ENCODE measurements around the gene TSPAN15.

The TSPAN15 gene

DNA sequence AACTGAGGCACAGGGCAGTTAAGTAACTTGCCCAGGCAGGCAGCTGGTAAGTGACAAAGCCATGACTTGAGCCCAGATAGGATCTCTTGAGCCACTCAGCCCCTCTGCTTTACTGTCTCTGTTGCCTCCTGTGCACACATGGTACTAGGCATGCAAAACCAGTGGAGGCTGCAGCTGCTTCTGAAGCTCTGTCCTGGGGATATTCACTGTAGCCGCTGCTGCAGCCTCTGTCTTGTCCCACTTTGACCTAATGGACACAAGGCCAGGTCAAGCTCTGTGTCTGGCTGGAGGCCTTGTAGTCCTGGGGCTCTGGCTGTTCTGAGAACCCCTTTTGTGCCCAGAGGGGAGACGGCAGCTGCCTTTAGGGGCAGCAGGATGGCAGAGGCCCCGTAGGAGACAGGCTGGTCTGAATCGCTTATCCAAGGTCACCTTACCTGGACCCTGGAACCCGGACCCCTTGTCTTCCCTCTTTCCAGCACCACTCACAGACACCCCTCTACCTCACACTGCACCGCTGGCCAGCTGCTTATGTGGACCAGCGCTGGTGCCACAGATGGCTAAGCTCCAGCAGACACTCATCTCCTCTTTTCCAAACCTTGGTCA is 57.6 kb downstream of the TSPAN15 start:
- no peak overlapping the region for H3K27ac ChIP-seq (ENCODE audit: extremely low read depth, low read depth, low read length)
- no peaks in the 10 kb centered on the region for H3K9me3 ChIP-seq (ENCODE audit: control insufficient read depth, insufficient read depth, low read depth, low read length)
- H3K36me3 ChIP-seq (ENCODE audit: control insufficient read depth in 2 of 2, insufficient read depth in 1 of 2, low read length in 2 of 2), result no peaks in the 10 kb centered on the region
- TF ChIP-seq ZNF266 (tag by site-specific recombination; IDR thresholded peaks at IDR 0.05; ENCODE audit: low read depth) (no peak), ZNF248 (tag by site-specific recombination; IDR thresholded peaks at IDR 0.05) (no peak)
- no peaks in the 10 kb centered on the region for H3K4me1 ChIP-seq (ENCODE audit: control insufficient read depth, insufficient read depth, low read length)
- POLR2A ChIA-PET, result no interaction called here
- CTCF ChIA-PET, result interaction anchor here (0.5 to 13.3 kb wide), 14 partner anchors 10 to 474 kb away, joined by 3 to 284 read pairs (median 6); no protein-coding TSS in a partner anchor
- no peak overlapping the region for H3K4me3 ChIP-seq (ENCODE audit: low read depth, low read length)

DNA sequence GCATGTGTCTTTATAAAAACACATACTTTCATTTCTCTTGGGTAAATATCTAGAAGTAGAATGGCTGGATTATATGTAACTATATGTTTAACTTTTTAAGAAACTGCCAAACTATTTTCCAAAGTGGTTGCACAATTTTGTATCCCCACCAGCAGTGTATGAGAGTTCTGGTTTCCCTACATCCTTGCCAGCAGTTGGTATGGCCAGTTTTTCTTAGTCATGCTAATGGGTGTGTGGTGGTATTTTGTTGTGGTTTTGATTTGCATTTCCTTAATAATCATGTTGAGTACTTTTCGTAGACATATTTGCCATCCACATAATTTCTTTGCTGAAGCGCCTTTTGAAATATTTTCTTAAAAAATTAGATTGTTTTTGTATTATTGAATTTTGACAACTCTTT is 61.6 kb downstream of the TSPAN15 start:
- Histone ChIP-seq H3K4me1 (ENCODE audit: control insufficient read depth, insufficient read depth, low read length) (no peaks in the 10 kb centered on the region), H3K36me3 (ENCODE audit: control insufficient read depth in 2 of 2, insufficient read depth in 1 of 2, low read length in 2 of 2) (no peaks in the 10 kb centered on the region), H3K4me3 (ENCODE audit: low read depth, low read length) (no peak overlapping the region), H3K27ac (ENCODE audit: extremely low read depth, low read depth, low read length) (no peak overlapping the region), H3K9me3 (ENCODE audit: control insufficient read depth, insufficient read depth, low read depth, low read length) (no peaks in the 10 kb centered on the region)
- TF ChIP-seq, protein P1, sequence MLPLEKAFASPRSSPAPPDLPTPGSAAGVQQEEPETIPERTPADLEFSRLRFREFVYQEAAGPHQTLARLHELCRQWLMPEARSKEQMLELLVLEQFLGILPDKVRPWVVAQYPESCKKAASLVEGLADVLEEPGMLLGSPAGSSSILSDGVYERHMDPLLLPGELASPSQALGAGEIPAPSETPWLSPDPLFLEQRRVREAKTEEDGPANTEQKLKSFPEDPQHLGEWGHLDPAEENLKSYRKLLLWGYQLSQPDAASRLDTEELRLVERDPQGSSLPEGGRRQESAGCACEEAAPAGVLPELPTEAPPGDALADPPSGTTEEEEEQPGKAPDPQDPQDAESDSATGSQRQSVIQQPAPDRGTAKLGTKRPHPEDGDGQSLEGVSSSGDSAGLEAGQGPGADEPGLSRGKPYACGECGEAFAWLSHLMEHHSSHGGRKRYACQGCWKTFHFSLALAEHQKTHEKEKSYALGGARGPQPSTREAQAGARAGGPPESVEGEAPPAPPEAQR (tag by site-specific recombination; IDR thresholded peaks at IDR 0.05), result no peak
- no peak for TF ChIP-seq ZSCAN23 (tag by site-specific recombination; IDR thresholded peaks at IDR 0.05)
- TF ChIP-seq KLF9 (tag by site-specific recombination; IDR thresholded peaks at IDR 0.05; ENCODE audit: low read depth), result no peak
- no peak for TF ChIP-seq ZNF707 (tag by site-specific recombination; IDR thresholded peaks at IDR 0.05)
- TF ChIP-seq, protein P2, sequence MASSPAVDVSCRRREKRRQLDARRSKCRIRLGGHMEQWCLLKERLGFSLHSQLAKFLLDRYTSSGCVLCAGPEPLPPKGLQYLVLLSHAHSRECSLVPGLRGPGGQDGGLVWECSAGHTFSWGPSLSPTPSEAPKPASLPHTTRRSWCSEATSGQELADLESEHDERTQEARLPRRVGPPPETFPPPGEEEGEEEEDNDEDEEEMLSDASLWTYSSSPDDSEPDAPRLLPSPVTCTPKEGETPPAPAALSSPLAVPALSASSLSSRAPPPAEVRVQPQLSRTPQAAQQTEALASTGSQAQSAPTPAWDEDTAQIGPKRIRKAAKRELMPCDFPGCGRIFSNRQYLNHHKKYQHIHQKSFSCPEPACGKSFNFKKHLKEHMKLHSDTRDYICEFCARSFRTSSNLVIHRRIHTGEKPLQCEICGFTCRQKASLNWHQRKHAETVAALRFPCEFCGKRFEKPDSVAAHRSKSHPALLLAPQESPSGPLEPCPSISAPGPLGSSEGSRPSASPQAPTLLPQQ (tag by site-specific recombination; IDR thresholded peaks at IDR 0.05), result no peak
- no peak for TF ChIP-seq ZNF571 (tag by site-specific recombination; IDR thresholded peaks at IDR 0.05)
- TF ChIP-seq ZNF19 (tag by site-specific recombination; IDR thresholded peaks at IDR 0.05; ENCODE audit: low read depth), result no peak
- TF ChIP-seq, protein P3, sequence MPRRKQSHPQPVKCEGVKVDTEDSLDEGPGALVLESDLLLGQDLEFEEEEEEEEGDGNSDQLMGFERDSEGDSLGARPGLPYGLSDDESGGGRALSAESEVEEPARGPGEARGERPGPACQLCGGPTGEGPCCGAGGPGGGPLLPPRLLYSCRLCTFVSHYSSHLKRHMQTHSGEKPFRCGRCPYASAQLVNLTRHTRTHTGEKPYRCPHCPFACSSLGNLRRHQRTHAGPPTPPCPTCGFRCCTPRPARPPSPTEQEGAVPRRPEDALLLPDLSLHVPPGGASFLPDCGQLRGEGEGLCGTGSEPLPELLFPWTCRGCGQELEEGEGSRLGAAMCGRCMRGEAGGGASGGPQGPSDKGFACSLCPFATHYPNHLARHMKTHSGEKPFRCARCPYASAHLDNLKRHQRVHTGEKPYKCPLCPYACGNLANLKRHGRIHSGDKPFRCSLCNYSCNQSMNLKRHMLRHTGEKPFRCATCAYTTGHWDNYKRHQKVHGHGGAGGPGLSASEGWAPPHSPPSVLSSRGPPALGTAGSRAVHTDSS (tag by site-specific recombination; IDR thresholded peaks at IDR 0.05), result no peak
- TF ChIP-seq ZNF76 (tag by site-specific recombination; IDR thresholded peaks at IDR 0.05; ENCODE audit: borderline replicate concordance, low read depth), result no peak
- no peak for TF ChIP-seq KLF7 (tag by site-specific recombination; IDR thresholded peaks at IDR 0.05; ENCODE audit: borderline replicate concordance)
- TF ChIP-seq, protein P4, sequence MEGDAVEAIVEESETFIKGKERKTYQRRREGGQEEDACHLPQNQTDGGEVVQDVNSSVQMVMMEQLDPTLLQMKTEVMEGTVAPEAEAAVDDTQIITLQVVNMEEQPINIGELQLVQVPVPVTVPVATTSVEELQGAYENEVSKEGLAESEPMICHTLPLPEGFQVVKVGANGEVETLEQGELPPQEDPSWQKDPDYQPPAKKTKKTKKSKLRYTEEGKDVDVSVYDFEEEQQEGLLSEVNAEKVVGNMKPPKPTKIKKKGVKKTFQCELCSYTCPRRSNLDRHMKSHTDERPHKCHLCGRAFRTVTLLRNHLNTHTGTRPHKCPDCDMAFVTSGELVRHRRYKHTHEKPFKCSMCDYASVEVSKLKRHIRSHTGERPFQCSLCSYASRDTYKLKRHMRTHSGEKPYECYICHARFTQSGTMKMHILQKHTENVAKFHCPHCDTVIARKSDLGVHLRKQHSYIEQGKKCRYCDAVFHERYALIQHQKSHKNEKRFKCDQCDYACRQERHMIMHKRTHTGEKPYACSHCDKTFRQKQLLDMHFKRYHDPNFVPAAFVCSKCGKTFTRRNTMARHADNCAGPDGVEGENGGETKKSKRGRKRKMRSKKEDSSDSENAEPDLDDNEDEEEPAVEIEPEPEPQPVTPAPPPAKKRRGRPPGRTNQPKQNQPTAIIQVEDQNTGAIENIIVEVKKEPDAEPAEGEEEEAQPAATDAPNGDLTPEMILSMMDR (tag by site-specific recombination; IDR thresholded peaks at IDR 0.05), result no peak
- TF ChIP-seq, protein P5, sequence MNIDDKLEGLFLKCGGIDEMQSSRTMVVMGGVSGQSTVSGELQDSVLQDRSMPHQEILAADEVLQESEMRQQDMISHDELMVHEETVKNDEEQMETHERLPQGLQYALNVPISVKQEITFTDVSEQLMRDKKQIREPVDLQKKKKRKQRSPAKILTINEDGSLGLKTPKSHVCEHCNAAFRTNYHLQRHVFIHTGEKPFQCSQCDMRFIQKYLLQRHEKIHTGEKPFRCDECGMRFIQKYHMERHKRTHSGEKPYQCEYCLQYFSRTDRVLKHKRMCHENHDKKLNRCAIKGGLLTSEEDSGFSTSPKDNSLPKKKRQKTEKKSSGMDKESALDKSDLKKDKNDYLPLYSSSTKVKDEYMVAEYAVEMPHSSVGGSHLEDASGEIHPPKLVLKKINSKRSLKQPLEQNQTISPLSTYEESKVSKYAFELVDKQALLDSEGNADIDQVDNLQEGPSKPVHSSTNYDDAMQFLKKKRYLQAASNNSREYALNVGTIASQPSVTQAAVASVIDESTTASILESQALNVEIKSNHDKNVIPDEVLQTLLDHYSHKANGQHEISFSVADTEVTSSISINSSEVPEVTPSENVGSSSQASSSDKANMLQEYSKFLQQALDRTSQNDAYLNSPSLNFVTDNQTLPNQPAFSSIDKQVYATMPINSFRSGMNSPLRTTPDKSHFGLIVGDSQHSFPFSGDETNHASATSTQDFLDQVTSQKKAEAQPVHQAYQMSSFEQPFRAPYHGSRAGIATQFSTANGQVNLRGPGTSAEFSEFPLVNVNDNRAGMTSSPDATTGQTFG (tag by site-specific recombination; IDR thresholded peaks at IDR 0.05; ENCODE audit: borderline replicate concordance), result no peak
- no peak for TF ChIP-seq ZSCAN30 (tag by site-specific recombination; IDR thresholded peaks at IDR 0.05)
- POLR2A ChIA-PET, result no interaction called here
- CTCF ChIA-PET, result interaction anchor here (0.7 to 13.3 kb wide), 6 partner anchors 87 to 183 kb away, joined by 3 to 284 read pairs (median 4); no protein-coding TSS in a partner anchor
